Neural cell (in vitro differentiated cells): Measurements from ENCODE around the gene FYB1. TPM values are rescaled to one million over a fixed set of nuclear protein-coding genes. Genes with fewer than 3 reads are reported as not detected.

Source experiments
- H2AFZ ChIP-seq: fragments of 200-600, 300-800 bp; sonication (generic), shearing (Covaris generic); 2 replicates; pipeline ENCODE4 v1.6.0; 2014; ENCODE audit warnings: low read depth, mild to moderate bottlenecking, antibody characterized with exemption, low read length, moderate library complexity
- H3F3A ChIP-seq: fragments of 200-600 bp; shearing (Covaris generic); 2 replicates; pipeline ENCODE4 v1.6.1; 2016; ENCODE audit warnings: mild to moderate bottlenecking, moderate library complexity, mixed read lengths, antibody characterized with exemption, low read length; ENCODE audit not compliant: insufficient read depth, poor library complexity, severe bottlenecking
- H3K27ac ChIP-seq: fragments of 200-600, 300-800 bp; sonication (generic), shearing (Covaris generic); 2 replicates; pipeline ENCODE4 v1.5.1; 2014; ENCODE audit warnings: mild to moderate bottlenecking, low read length, moderate library complexity
- H3K27me3 ChIP-seq: fragments of 300-800, 200-600 bp; sonication (generic), shearing (Covaris generic); 2 replicates; pipeline ENCODE4 v1.6.0; 2014; ENCODE audit warnings: mild to moderate bottlenecking, low read depth, low read length, moderate library complexity; ENCODE audit not compliant: insufficient read depth
- H3K36me3 ChIP-seq: fragments of 300-800, 200-600 bp; sonication (generic), shearing (Covaris generic); 2 replicates; pipeline ENCODE4 v1.5.1; 2014; ENCODE audit warnings: mild to moderate bottlenecking, antibody characterized with exemption, low read length, moderate library complexity; ENCODE audit not compliant: insufficient read depth
- H3K4me2 ChIP-seq: fragments of 300-800, 200-600 bp; sonication (generic), shearing (Covaris generic); 2 replicates; pipeline ENCODE4 v1.6.0; 2014; ENCODE audit warnings: mild to moderate bottlenecking, low read length
- H3K4me3 ChIP-seq: fragments of 300-800, 200-600 bp; sonication (generic), shearing (Covaris generic); 2 replicates; pipeline ENCODE4 v1.5.1; 2014; ENCODE audit warnings: mild to moderate bottlenecking, low read length, moderate library complexity
- H3K79me2 ChIP-seq: fragments of 200-600 bp; shearing (Covaris generic); replicated peaks from 2 replicates; pipeline ENCODE4 v1.6.0; 2014; ENCODE audit warnings: mild to moderate bottlenecking, low read length, moderate library complexity; ENCODE audit not compliant: insufficient read depth
- H3K9ac ChIP-seq: fragments of 300-800, 200-600 bp; sonication (generic), shearing (Covaris generic); 2 replicates; pipeline ENCODE4 v1.6.1; 2016; ENCODE audit warnings: mild to moderate bottlenecking, low read length, mixed read lengths
- H3K9me2 ChIP-seq: fragments of 200-600 bp; shearing (Covaris generic); 2 replicates; pipeline ENCODE4 v1.6.1; 2016; ENCODE audit warnings: mild to moderate bottlenecking, low read length, mixed read lengths; ENCODE audit not compliant: insufficient read depth
- H3K9me3 ChIP-seq: fragments of 200-600, 300-800 bp; sonication (generic), shearing (Covaris generic); 2 replicates; pipeline ENCODE4 v1.6.1; 2016; ENCODE audit warnings: mild to moderate bottlenecking, mixed run types, low read length, moderate library complexity, mixed read lengths
- H4K20me1 ChIP-seq: fragments of 200-600 bp; shearing (Covaris generic); 2 replicates; pipeline ENCODE4 v1.6.1; 2016; ENCODE audit warnings: mild to moderate bottlenecking, mixed run types; ENCODE audit not compliant: insufficient read depth
- EP300 ChIP-seq: fragments of 450-650 bp; conservative IDR thresholded peaks from 2 replicates; pipeline ENCODE4 v1.6.1; 2014; ENCODE audit warnings: antibody characterized with exemption, mild to moderate bottlenecking, moderate library complexity; ENCODE audit not compliant: poor library complexity, severe bottlenecking
- EZH2 ChIP-seq: fragments of 200-600, 300-800 bp; shearing (Covaris generic), sonication (generic); IDR thresholded peaks from 2 replicates; pipeline ENCODE4 v1.6.1; 2014; ENCODE audit warnings: antibody characterized with exemption, low read length, borderline replicate concordance, mild to moderate bottlenecking; ENCODE audit not compliant: insufficient read depth, poor library complexity, severe bottlenecking
- MXI1 ChIP-seq: fragments of 450-650 bp; conservative IDR thresholded peaks from 2 replicates; pipeline ENCODE4 v1.6.1; 2014; ENCODE audit warnings: antibody characterized with exemption, mild to moderate bottlenecking; ENCODE audit not compliant: poor library complexity, severe bottlenecking
- POLR2AphosphoS5 ChIP-seq: IDR thresholded peaks from 2 replicates; pipeline ENCODE4 v1.6.1; 2012
- RAD21 ChIP-seq: fragments of 450-650 bp; conservative IDR thresholded peaks from 2 replicates; pipeline ENCODE4 v1.6.1; 2014; ENCODE audit warnings: antibody characterized with exemption, mild to moderate bottlenecking, moderate library complexity
- SMC3 ChIP-seq: fragments of 450-650 bp; conservative IDR thresholded peaks from 2 replicates; pipeline ENCODE4 v1.6.1; 2014; ENCODE audit warnings: antibody characterized with exemption, mild to moderate bottlenecking, moderate library complexity; ENCODE audit not compliant: poor library complexity
- TAF1 ChIP-seq: IDR thresholded peaks from 2 replicates; pipeline ENCODE4 v1.6.1; 2012; ENCODE audit warnings: low read depth
- polyA plus RNA-seq: library from polyadenylated mRNA; depleted of rRNA; stranded (reverse); fragments of >200 nt; gene quantifications from 2 replicates; pipeline ENCODE4 v1.2.3, GENCODE V29; 2014
- TF ChIP-seq, protein P1 (sequence below): fragments of 450-650 bp; IDR thresholded peaks from 2 replicates; pipeline ENCODE4 v1.5.1; 2014; ENCODE audit warnings: antibody characterized with exemption, mild to moderate bottlenecking, moderate library complexity; ENCODE audit not compliant: poor library complexity, severe bottlenecking
- TF ChIP-seq, protein P2 (sequence below): IDR thresholded peaks from 2 replicates; pipeline ENCODE4 v1.6.1; 2012; ENCODE audit warnings: borderline replicate concordance

FYB1 gene
- polyA plus RNA-seq, 1 donor from 2014 or later = not detected

- TF ChIP-seq POLR2AphosphoS5 = no peak
- no peak for TF ChIP-seq EZH2
- TF ChIP-seq EP300 = no peak
Measured at GRCh38 chr5:39158786-39159185, 60.6 kb downstream of the FYB1 start (continued).

GRCh38 chr5:39158127-39158593, 61.2 kb downstream of the FYB1 start:
- no peak for TF ChIP-seq EZH2
- no peak for TF ChIP-seq RAD21
- no peak for TF ChIP-seq MXI1
- TF ChIP-seq, protein P1, sequence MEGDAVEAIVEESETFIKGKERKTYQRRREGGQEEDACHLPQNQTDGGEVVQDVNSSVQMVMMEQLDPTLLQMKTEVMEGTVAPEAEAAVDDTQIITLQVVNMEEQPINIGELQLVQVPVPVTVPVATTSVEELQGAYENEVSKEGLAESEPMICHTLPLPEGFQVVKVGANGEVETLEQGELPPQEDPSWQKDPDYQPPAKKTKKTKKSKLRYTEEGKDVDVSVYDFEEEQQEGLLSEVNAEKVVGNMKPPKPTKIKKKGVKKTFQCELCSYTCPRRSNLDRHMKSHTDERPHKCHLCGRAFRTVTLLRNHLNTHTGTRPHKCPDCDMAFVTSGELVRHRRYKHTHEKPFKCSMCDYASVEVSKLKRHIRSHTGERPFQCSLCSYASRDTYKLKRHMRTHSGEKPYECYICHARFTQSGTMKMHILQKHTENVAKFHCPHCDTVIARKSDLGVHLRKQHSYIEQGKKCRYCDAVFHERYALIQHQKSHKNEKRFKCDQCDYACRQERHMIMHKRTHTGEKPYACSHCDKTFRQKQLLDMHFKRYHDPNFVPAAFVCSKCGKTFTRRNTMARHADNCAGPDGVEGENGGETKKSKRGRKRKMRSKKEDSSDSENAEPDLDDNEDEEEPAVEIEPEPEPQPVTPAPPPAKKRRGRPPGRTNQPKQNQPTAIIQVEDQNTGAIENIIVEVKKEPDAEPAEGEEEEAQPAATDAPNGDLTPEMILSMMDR = no peak
- TF ChIP-seq SMC3 = no peak
- no peak for TF ChIP-seq POLR2AphosphoS5
- TF ChIP-seq, protein P2, sequence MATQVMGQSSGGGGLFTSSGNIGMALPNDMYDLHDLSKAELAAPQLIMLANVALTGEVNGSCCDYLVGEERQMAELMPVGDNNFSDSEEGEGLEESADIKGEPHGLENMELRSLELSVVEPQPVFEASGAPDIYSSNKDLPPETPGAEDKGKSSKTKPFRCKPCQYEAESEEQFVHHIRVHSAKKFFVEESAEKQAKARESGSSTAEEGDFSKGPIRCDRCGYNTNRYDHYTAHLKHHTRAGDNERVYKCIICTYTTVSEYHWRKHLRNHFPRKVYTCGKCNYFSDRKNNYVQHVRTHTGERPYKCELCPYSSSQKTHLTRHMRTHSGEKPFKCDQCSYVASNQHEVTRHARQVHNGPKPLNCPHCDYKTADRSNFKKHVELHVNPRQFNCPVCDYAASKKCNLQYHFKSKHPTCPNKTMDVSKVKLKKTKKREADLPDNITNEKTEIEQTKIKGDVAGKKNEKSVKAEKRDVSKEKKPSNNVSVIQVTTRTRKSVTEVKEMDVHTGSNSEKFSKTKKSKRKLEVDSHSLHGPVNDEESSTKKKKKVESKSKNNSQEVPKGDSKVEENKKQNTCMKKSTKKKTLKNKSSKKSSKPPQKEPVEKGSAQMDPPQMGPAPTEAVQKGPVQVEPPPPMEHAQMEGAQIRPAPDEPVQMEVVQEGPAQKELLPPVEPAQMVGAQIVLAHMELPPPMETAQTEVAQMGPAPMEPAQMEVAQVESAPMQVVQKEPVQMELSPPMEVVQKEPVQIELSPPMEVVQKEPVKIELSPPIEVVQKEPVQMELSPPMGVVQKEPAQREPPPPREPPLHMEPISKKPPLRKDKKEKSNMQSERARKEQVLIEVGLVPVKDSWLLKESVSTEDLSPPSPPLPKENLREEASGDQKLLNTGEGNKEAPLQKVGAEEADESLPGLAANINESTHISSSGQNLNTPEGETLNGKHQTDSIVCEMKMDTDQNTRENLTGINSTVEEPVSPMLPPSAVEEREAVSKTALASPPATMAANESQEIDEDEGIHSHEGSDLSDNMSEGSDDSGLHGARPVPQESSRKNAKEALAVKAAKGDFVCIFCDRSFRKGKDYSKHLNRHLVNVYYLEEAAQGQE = no peak
- TF ChIP-seq TAF1 = no peak
- TF ChIP-seq EP300 = no peak
- Histone ChIP-seq H3K4me3 (no peak overlapping the region), H3K27me3 (no peaks in the 10 kb centered on the region), H2AFZ (no peak overlapping the region), H3F3A (no peaks in the 10 kb centered on the region), H3K9me2 (no peaks in the 10 kb centered on the region), H3K79me2 (no peaks in the 10 kb centered on the region), H4K20me1 (no peaks in the 10 kb centered on the region), H3K9me3 (no peaks in the 10 kb centered on the region), H3K9ac (no peak overlapping the region), H3K36me3 (no peaks in the 10 kb centered on the region), H3K4me2 (no peak overlapping the region), H3K27ac (no peak overlapping the region)

GRCh38 chr5:39157701-39158100, 61.7 kb downstream of the FYB1 start:
- Histone ChIP-seq H3K9ac (no peak overlapping the region), H3K36me3 (no peaks in the 10 kb centered on the region), H3K79me2 (no peaks in the 10 kb centered on the region), H3K27ac (no peak overlapping the region), H2AFZ (no peak overlapping the region), H3K9me3 (no peaks in the 10 kb centered on the region), H4K20me1 (no peaks in the 10 kb centered on the region), H3K27me3 (no peaks in the 10 kb centered on the region), H3K4me2 (no peak overlapping the region), H3K9me2 (no peaks in the 10 kb centered on the region), H3K4me3 (no peak overlapping the region), H3F3A (no peaks in the 10 kb centered on the region)
- TF ChIP-seq, protein P1 = no peak
- TF ChIP-seq EP300 = no peak
- no peak for TF ChIP-seq POLR2AphosphoS5
- TF ChIP-seq MXI1 = no peak
- TF ChIP-seq SMC3 = no peak
- TF ChIP-seq, protein P2 = no peak
- TF ChIP-seq TAF1 = no peak
- no peak for TF ChIP-seq RAD21
- TF ChIP-seq EZH2 = no peak
